ENCODE data around the gene UVSSA. TPM values are rescaled to one million over a fixed set of nuclear protein-coding genes. Genes with fewer than 3 reads are reported as not detected.

Gene UVSSA
- total RNA-seq, 1 experiment from 2014 or later = 40.4 TPM

GRCh38 chr4:1374706-1375045 lies 27.7 kb downstream of the UVSSA start:
- TF ChIP-seq GRHL2 (CRISPR knock-in tag; IDR thresholded peaks at IDR 0.05; ENCODE audit: insufficient replicate concordance, severe bottlenecking) = no peak
- CTCF ChIA-PET = interaction anchor here (0.7 kb wide), 1 partner anchor 19 kb away, joined by 3 read pairs; no protein-coding TSS in a partner anchor

GRCh38 chr4:1375051-1375721 lies 28.2 kb downstream of the UVSSA start:
- no peak for TF ChIP-seq ZSCAN18 (CRISPR knock-in tag; IDR thresholded peaks at IDR 0.05)
- no peak for TF ChIP-seq FOXP1 (CRISPR knock-in tag; IDR thresholded peaks at IDR 0.05; ENCODE audit: borderline replicate concordance)
- TF ChIP-seq FOXP4 (CRISPR knock-in tag; IDR thresholded peaks at IDR 0.05) = no peak
- no peak for TF ChIP-seq MAX (CRISPR knock-in tag; IDR thresholded peaks at IDR 0.05)
- no peak for TF ChIP-seq JUN (CRISPR knock-in tag; IDR thresholded peaks at IDR 0.05)
- no peak for TF ChIP-seq ZNF121 (CRISPR knock-in tag; IDR thresholded peaks at IDR 0.05)
- TF ChIP-seq ELF4 (CRISPR knock-in tag; IDR thresholded peaks at IDR 0.05; ENCODE audit: low read depth) = no peak
- no peak for TF ChIP-seq IRF1 (CRISPR knock-in tag; IDR thresholded peaks at IDR 0.05)
- TF ChIP-seq JAZF1 (CRISPR knock-in tag; IDR thresholded peaks at IDR 0.05) = no peak
- TF ChIP-seq TCF7 (CRISPR knock-in tag; IDR thresholded peaks at IDR 0.05; ENCODE audit: low read depth) = no peak
- TF ChIP-seq FOXK1 (CRISPR knock-in tag; IDR thresholded peaks at IDR 0.05) = no peak
- no peak for TF ChIP-seq RORB (CRISPR knock-in tag; IDR thresholded peaks at IDR 0.05)
- no peak for TF ChIP-seq ZMAT4 (CRISPR knock-in tag; IDR thresholded peaks at IDR 0.05)
- Mint-ChIP-seq H3K27ac (no peak overlapping the region), H3K4me3 (no peak overlapping the region), H3K27me3 (ENCODE audit: low read depth) (no peaks in the 10 kb centered on the region; the same call in 1 of the 2 replicates), H3K9me3 (no peaks in the 10 kb centered on the region), H3K36me3 (peaks cover 14% of the 10 kb centered on the region; the same call in 1 of the 2 replicates), H3K4me1 (no peaks in the 10 kb centered on the region)
- POLR2A ChIA-PET = no interaction called here
- ATAC-seq (no peak), DNase-seq (ENCODE audit: low spot score) (peak; percentile 4)
- CTCF ChIA-PET = interaction anchor here (0.7 to 1.1 kb wide), 3 partner anchors 19 to 24 kb away, joined by 3 to 5 read pairs (median 3); no protein-coding TSS in a partner anchor

More at GRCh38 chr4:1374706-1375045, 27.7 kb downstream of the UVSSA start:
- Mint-ChIP-seq H3K27ac (no peak overlapping the region), H3K36me3 (peaks cover 14% of the 10 kb centered on the region; the same call in 1 of the 2 replicates), H3K4me3 (no peak overlapping the region), H3K27me3 (ENCODE audit: low read depth) (no peaks in the 10 kb centered on the region; the same call in 1 of the 2 replicates), H3K4me1 (no peaks in the 10 kb centered on the region), H3K9me3 (no peaks in the 10 kb centered on the region)
- DNase-seq (ENCODE audit: low spot score) (no peak), ATAC-seq (no peak)
- POLR2A ChIA-PET = no interaction called here

- ChIA-PET POLR2A (no interaction called here), CTCF (interaction anchor here (0.6 to 1.7 kb wide), 4 partner anchors 15 to 25 kb away, joined by 3 to 9 read pairs (median 4); no protein-coding TSS in a partner anchor)
- DNase-seq (ENCODE audit: low spot score) (peak; percentile 5), ATAC-seq (no peak)
- no peaks in the 10 kb centered on the region for H3K4me1 Mint-ChIP-seq
- no peaks in the 10 kb centered on the region for H3K9me3 Mint-ChIP-seq
- H3K27me3 Mint-ChIP-seq (ENCODE audit: low read depth) = no peaks in the 10 kb centered on the region; the same call in 1 of the 2 replicates
- H3K27ac Mint-ChIP-seq = no peak overlapping the region
- no peak overlapping the region for H3K4me3 Mint-ChIP-seq
- TF ChIP-seq AR (CRISPR knock-in tag; IDR thresholded peaks at IDR 0.05) (no peak), ATF3 (CRISPR knock-in tag; conservative IDR thresholded peaks at IDR 0.05) (no peak), FOXP1 (CRISPR knock-in tag; IDR thresholded peaks at IDR 0.05; ENCODE audit: borderline replicate concordance) (no peak), MXD4 (CRISPR knock-in tag; IDR thresholded peaks at IDR 0.05; ENCODE audit: borderline replicate concordance) (no peak)
- peaks cover 14% of the 10 kb centered on the region; the same call in 1 of the 2 replicates for H3K36me3 Mint-ChIP-seq
These were observed 28.8 kb downstream of the UVSSA start for GRCh38 chr4:1375761-1376322.
